ENCODE data around the gene IL1R1. TPM values are rescaled to one million over a fixed set of nuclear protein-coding genes. Genes with fewer than 3 reads are reported as not detected.
A peak's percentile ranks its signal among the peaks of the same experiment; 100 is the strongest.

IL1R1 gene
- total RNA-seq, 1 donor = 150 TPM

DNA sequence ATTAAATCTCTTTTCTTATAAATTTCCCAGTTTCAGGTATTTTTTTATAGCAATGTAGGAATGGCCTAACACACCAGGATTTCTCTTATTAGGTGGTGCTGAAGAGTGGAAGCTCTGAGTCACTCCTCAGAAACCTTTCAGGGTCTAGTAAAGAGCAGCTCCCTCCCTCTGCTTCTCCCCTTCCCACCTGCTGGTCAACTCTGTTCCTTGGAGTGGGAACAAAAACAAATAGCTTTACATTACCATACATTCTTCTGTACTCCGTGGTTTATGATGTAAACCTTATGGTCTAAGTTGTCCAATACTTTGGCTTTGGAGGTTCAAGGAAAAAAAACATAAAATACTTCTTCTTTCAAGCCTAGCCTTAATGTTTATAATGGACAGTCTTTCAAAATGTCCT is 2.7 kb upstream of the IL1R1 start:
- H3K4me3 ChIP-seq (ENCODE audit: low read depth, low read length) = no peak overlapping the region
- DNase-seq (ENCODE audit: low read depth) = no peak
- TF ChIP-seq, protein P1, sequence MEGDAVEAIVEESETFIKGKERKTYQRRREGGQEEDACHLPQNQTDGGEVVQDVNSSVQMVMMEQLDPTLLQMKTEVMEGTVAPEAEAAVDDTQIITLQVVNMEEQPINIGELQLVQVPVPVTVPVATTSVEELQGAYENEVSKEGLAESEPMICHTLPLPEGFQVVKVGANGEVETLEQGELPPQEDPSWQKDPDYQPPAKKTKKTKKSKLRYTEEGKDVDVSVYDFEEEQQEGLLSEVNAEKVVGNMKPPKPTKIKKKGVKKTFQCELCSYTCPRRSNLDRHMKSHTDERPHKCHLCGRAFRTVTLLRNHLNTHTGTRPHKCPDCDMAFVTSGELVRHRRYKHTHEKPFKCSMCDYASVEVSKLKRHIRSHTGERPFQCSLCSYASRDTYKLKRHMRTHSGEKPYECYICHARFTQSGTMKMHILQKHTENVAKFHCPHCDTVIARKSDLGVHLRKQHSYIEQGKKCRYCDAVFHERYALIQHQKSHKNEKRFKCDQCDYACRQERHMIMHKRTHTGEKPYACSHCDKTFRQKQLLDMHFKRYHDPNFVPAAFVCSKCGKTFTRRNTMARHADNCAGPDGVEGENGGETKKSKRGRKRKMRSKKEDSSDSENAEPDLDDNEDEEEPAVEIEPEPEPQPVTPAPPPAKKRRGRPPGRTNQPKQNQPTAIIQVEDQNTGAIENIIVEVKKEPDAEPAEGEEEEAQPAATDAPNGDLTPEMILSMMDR (IDR thresholded peaks at IDR 0.05; ENCODE audit: insufficient read depth, low read length) = no peak

DNA sequence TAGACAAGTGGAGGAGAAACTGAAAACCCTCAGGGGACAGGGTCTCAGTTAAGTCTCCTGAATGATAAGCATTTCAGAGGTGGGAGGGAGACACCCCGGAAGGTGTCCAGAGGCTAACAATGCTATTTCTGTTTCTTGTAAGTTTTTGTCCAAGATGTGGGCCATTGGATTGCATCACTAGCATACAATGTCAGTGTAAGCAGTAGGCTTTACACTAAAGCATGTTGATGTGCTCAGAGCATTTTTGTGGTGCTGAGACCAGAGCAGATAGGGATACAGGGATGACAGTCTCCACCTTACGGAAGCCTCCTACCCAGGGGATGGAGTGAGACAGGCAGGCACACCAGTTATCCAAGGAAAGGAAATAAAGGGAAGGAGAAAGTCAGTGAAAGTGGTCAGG is 2.2 kb upstream of the IL1R1 start:
- DNase-seq (ENCODE audit: low read depth) = no peak
- TF ChIP-seq, protein P1 (IDR thresholded peaks at IDR 0.05; ENCODE audit: insufficient read depth, low read length) = no peak
- H3K4me3 ChIP-seq (ENCODE audit: low read depth, low read length) = no peak overlapping the region

- peak overlapping the region; percentile 92 for H3K4me3 ChIP-seq (ENCODE audit: low read depth, low read length)
These were observed 1.3 kb upstream of the IL1R1 start for GRCh38 chr2:102141011-102141943.

DNA sequence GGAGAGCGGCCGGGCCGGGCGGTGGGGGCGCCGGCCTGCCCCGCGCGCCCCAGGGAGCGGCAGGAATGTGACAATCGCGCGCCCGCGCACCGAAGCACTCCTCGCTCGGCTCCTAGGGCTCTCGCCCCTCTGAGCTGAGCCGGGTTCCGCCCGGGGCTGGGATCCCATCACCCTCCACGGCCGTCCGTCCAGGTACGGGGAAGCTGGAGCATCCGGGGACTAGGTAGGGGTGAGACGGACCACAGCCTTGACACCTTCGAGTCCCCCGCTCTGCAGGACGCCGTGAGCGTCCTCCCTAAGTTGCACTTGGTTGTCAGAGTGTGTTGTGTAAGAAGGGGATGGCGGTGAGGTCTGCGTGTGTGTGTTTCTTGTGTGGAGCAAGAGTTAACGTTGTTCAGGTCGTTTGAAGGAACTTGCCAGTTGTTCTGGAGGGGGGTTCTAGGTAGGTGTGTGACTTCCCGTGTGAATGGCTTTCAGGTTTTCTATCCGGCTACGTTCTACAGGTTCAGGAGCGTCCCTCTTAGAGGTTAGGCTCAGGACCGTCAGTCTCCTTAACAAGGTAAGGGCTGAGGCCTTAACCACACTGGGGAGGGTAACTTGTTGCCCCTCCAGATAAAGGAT is 393 bp downstream of the IL1R1 start:
- H3K4me3 ChIP-seq (ENCODE audit: low read depth, low read length) = peak overlapping the region; percentile 92
- DNase-seq (ENCODE audit: low read depth) = peak; percentile 67
- TF ChIP-seq, protein P1 (IDR thresholded peaks at IDR 0.05; ENCODE audit: insufficient read depth, low read length) = no peak

More at GRCh38 chr2:102141011-102141943, 1.3 kb upstream of the IL1R1 start:
- TF ChIP-seq, protein P1 (IDR thresholded peaks at IDR 0.05; ENCODE audit: insufficient read depth, low read length) = no peak
- peak; percentile 96 for DNase-seq (ENCODE audit: low read depth)

DNA sequence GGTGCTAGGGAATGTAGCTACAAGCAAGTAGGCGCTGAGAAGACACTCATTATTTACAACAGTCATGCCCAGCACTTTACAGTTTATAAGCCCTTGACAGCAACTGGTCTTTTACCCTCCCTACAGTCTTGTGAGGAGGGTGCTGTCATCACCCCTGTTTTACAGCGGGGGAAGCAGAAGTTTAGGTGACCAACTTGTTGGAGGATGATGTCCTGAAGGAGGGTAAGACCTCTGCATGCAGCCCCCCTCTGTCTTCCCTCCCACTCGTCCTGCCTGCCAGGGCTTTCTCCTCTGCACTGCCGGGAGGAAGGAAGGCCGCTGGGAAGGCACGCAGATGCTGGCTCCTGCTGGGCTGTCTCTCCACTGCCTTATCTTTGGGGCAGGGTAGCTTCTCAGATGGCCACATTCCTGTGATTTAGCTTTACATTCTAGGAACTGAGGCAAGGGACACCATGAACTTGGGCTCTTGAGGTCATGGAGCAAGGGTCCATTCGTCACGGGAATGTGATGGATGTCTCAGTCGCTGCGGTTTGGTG is 972 bp downstream of the IL1R1 start:
- peak overlapping the region; percentile 92 for H3K4me3 ChIP-seq (ENCODE audit: low read depth, low read length)
- DNase-seq (ENCODE audit: low read depth) = peak; percentile 77
- TF ChIP-seq, protein P1 (IDR thresholded peaks at IDR 0.05; ENCODE audit: insufficient read depth, low read length) = no peak

DNA sequence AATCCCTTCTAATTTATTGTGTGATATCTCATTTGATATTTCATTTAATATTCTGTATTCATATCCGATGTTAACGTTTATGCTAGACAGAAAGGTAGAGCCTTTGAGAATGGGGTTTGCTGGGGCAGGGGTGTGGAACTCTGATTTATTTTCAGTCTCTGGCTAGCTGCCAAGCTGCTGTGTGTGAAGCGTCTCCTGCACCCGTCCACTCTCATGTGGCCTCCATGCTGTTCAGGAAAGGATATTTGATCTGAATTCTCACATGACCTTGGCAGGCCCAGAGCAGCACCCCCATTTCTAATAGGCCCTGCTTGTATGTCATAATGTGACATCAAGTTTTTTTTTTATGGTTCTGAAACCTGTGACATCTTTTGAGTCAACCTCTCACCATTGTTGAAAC is 1.6 kb downstream of the IL1R1 start:
- peak overlapping the region; percentile 92 for H3K4me3 ChIP-seq (ENCODE audit: low read depth, low read length)
- TF ChIP-seq, protein P1 (IDR thresholded peaks at IDR 0.05; ENCODE audit: insufficient read depth, low read length) = no peak
- DNase-seq (ENCODE audit: low read depth) = peak; percentile 78

Data from fibroblast of the aortic adventitia (primary cell).